PC-9 (cell line): Measurements from ENCODE around the gene ZC3HAV1.

Source experiments
- CTCF ChIP-seq: fragments of 200-600 bp; sonication (generic); conservative IDR thresholded peaks from 2 replicates; pipeline ENCODE4 v1.6.1; 2017; ENCODE audit warnings: mixed run types, antibody characterized with exemption, mild to moderate bottlenecking, moderate library complexity
- EZH2 ChIP-seq: fragments of 200-600 bp; sonication (generic); IDR thresholded peaks from 2 replicates; pipeline ENCODE4 v1.8.0; 2017; ENCODE audit warnings: antibody characterized with exemption, low read depth

DNA sequence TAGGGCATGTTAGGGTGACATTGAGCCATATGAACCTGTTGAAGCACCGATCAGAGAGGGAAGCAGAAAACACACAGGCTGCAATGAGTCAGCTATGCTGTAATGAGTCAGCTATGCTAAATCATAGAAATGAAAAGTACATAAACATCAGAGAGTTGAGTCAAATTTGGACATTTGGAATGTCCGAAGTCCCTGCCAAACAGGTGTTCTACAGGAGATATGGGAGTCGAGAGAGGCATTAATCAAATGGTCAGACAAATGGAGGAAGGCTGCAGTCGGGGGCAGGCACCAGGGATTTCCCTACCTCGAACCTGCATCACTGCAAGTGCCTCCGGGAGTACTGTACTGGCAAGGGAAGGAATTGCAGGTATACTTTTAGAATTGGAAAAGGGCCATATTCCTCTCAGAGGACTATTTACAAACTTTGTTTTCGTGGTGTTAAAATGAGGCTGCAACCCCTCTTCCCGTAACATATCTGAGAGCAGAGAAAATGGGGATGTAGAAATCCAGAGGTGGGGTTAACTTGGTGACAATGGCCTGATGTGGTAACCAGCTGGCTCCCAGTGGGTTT is 8.8 kb upstream of the ZC3HAV1 start:
- TF ChIP-seq CTCF, result no peak
- TF ChIP-seq EZH2, result no peak
